ENCODE results near the gene CDC73. TPM values are rescaled to one million over a fixed set of nuclear protein-coding genes. Genes with fewer than 3 reads are reported as not detected.

Gene CDC73
- total and polyA plus RNA-seq, 7 donors, result 5.3 to 30.1 (median 24.9) TPM

DNA sequence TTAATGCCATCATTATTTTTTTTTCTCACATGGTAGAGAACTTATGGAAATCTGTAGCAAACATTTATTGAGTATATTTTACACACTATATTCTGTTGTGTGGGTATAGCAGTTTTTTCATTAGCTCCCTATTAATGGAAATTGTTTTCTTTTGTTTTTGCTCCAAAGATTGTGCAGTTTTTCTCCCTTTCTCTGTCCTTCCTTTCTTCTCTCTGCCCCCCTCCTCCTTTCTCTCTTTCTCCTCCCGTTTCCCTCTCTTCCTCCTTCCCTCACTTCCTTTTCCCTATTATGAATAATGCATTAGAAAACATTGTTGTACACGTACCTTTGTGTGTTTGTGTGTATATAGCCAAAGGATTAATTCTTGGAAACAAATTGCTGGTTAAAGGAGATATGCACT lies 20.6 kb downstream of the CDC73 start:
- Histone ChIP-seq H3K27ac (no peak overlapping the region), H3K4me1 (no peaks in the 10 kb centered on the region), H3K36me3 (ENCODE audit: insufficient read depth in 1 of 2, low read depth in 1 of 2) (peaks cover 3 to 64% of the 10 kb centered on the region in 2 donors), H3K4me3 (no peak overlapping the region), H3K9me3 (no peaks in the 10 kb centered on the region), H3K27me3 (ENCODE audit: insufficient read depth in 3 of 3, low read length in 2 of 3) (no peaks in the 10 kb centered on the region)
- DNase-seq, result no peak
- WGBS, 3 donors, result 53 to 75% (median 56%) methylated on average over 2 of the region's 2 CpGs
- ATAC-seq, result no peak
- TF ChIP-seq CTCF (IDR thresholded peaks at IDR 0.05), result no peak
- intact Hi-C loops (cut with DNase I), result no loop called here

- intact Hi-C loops (cut with DNase I), result no loop called here
- 67 to 90% (median 72%) methylated on average over 1 of the region's 1 CpG for WGBS, 3 donors
- Histone ChIP-seq H3K27ac (no peak overlapping the region), H3K36me3 (ENCODE audit: insufficient read depth in 1 of 2, low read depth in 1 of 2) (peaks cover 3 to 64% of the 10 kb centered on the region in 2 donors), H3K9me3 (no peaks in the 10 kb centered on the region), H3K4me1 (no peaks in the 10 kb centered on the region), H3K4me3 (no peak overlapping the region), H3K27me3 (ENCODE audit: insufficient read depth in 3 of 3, low read length in 2 of 3) (no peaks in the 10 kb centered on the region)
- TF ChIP-seq CTCF (IDR thresholded peaks at IDR 0.05), result peak; percentile 34
- DNase-seq (no peak), ATAC-seq (no peak)
Observed at GRCh38 chr1:193143285-193143684, 21.5 kb downstream of the CDC73 start.

DNA sequence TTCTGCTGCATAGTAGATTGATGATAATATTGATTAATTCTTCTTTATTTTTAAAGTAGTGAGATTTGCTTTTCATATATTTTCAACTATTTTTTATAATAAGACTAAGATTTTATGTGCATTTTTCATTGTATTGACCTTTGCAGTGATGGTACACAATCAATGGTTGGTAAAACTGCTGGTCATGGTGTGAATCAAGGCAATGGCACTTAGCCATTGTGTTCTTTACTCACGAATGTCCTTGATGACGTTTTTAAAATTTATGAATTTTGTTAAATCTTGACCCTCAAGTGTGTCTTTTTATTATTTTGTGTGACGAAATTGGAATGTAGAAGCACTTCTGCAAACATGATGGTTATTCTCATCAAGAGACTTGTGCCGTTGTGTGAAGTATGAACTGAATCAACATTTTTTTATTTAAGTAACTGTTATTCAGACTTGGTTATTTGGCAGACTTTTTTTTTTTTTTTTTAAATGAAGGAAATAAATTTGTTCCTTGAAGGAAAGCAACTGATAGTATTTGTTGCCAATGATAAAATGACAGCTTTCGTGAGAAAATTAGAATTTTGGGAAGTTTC lies 22.6 kb downstream of the CDC73 start:
- Histone ChIP-seq H3K36me3 (ENCODE audit: insufficient read depth in 1 of 2, low read depth in 1 of 2) (peaks cover 3 to 64% of the 10 kb centered on the region in 2 donors), H3K4me3 (no peak overlapping the region), H3K9me3 (no peaks in the 10 kb centered on the region), H3K27ac (no peak overlapping the region), H3K4me1 (no peaks in the 10 kb centered on the region), H3K27me3 (ENCODE audit: insufficient read depth in 3 of 3, low read length in 2 of 3) (no peaks in the 10 kb centered on the region)
- TF ChIP-seq CTCF (IDR thresholded peaks at IDR 0.05), result no peak
- ATAC-seq, result no peak
- WGBS, 3 donors, result 60 to 69% (median 63%) methylated on average over 5 of the region's 5 CpGs
- DNase-seq, result no peak
- intact Hi-C loops (cut with DNase I), result no loop called here

DNA sequence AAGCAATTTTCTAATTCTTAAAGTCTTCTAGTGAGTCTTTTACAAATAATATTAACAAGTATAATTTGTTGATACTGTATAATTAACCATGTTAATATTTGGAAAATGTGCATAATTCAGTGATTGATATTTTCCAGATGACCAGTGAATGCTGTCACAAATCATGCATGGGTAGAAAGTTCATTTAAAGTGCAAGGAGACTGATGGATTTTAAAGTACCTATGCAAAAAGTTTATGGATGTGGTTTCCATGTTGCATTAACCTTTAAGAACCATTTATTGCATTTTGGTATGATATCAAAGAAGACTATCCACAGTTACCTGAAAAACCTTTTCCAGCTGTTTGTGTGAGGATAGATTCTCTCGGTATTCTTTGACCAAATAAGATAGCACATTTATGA lies 23.2 kb downstream of the CDC73 start:
- Histone ChIP-seq H3K4me1 (no peaks in the 10 kb centered on the region), H3K4me3 (no peak overlapping the region), H3K9me3 (no peaks in the 10 kb centered on the region), H3K27ac (no peak overlapping the region), H3K36me3 (ENCODE audit: insufficient read depth in 1 of 2, low read depth in 1 of 2) (peaks cover 4 to 64% of the 10 kb centered on the region in 2 donors), H3K27me3 (ENCODE audit: insufficient read depth in 3 of 3, low read length in 2 of 3) (no peaks in the 10 kb centered on the region)
- intact Hi-C loops (cut with DNase I), result no loop called here
- WGBS, 3 donors, result 66 to 82% (median 73%) methylated on average over 1 of the region's 1 CpG
- ATAC-seq (no peak), DNase-seq (no peak)
- no peak for TF ChIP-seq CTCF (IDR thresholded peaks at IDR 0.05)

Data from psoas muscle (tissue), 8 donors.